HG03135 (cell line): ENCODE measurements around the gene ADPRS.

Source experiments
- ATAC-seq: cut with Tn5 transposase; IDR thresholded peaks from one replicate; pipeline ENCODE4 v1.9.1; 2021; ENCODE audit warnings: mild to moderate bottlenecking, moderate library complexity; ENCODE audit not compliant: unreplicated experiment

ADPRS gene

DNA sequence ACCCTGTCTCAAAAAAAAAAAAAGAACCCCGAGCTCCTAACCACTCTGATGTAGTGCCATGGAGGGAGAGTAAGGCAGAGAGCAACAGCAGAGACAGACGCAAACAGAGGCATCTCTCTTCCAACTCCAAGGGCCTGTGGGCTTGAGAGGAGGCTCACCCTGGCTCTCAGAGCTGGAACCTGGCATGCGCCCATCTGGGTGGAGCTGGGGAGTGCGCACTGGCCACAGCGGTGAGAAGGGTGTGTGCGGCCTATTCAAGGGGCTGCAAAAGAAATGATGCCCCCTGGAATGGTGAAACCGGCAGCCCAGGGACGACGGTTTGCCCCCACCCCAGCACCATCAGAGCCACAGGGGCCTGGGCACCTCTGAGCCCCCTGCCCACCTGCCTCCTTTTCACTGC is 18.7 kb downstream of the ADPRS start:
- no peak for ATAC-seq

DNA sequence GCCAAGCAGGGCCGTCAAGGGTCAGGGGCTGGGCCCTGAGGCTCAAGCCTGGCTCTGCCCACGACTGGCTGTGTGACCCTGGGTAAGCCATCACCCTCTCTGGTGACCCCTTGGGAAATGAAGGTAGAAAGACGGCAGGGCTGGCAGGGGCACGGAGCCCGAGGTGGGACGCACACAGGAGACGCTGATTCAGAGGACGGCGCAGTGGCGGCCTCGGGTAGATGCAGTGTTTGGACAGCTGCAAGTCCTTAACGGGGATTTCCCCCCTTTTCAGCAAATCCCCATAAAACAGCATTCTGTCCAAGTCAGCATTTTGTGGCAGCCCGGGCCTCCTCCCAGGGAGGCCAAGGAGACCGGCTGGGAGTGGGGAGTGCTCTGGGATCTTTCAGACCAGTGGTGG is 19.6 kb downstream of the ADPRS start:
- no peak for ATAC-seq

DNA sequence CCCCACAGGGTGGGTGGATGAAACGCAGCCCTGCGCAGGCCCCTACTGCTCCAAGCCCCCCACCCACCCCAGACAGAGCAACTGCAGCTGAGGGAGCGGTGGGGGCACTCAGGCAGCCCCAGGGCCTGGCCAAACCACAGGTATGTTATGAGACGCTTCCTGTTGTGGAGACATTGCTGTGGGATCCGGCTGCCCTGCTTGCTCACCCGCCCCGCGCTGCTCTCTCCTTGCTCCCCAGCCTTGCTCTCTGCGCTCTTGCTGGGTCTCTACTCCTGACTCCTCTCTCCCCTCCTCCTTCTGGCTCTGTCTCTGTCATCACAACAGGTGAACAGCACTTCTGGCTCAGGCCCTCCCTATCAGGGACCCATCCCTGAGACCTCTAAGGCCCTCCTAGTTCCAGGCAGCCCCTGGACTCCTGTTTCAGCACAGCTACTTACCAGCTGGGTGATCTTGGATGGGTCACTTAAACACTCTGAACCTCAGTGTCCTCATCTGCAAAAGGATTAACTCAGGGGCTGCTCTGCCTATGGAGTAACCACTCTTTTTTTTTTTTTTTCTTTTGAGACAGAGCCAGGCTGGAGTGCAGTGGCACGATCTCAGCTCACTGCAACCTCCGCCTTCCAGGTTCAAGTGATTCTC is 20.5 kb downstream of the ADPRS start:
- no peak for ATAC-seq

DNA sequence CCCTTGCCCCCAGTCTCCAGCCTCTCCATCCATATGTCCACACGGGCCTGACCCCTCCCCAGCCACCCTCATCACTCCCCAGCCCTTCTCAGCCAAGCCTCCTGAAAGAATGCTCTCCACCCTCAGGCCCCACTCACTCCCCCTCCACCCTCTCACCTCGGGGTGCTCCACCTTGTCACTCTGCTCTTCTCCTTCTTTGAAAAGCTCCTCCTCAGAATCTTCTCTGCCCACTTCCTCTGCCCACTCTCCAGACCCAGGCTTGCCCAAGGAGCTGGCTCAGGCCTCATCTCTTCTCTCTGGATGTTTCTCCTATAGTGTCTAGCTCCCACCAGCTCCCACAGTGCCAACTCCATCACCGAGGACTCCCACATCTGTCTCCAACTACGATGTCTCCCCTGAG is 22.5 kb downstream of the ADPRS start:
- ATAC-seq = no peak

DNA sequence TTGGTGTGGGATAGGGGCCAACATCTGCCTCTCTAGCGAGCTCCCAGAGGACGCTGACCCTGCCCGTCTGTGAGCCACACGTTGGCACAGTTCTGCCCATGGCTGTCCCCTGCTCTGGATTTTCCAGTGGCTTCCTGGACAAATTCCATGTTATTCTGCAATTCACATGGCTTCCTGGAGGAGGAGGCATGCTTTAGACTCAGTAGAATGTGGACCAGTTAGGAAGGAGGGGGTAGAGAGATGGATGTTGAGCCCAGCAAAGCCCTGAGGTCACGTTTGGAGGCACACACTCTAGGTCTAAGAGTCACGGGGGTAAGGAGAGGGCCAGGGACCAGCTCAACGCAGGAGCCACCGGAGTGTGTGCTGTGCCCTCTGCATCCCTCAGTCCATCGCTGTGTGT is 24.1 kb downstream of the ADPRS start:
- ATAC-seq = no peak

DNA sequence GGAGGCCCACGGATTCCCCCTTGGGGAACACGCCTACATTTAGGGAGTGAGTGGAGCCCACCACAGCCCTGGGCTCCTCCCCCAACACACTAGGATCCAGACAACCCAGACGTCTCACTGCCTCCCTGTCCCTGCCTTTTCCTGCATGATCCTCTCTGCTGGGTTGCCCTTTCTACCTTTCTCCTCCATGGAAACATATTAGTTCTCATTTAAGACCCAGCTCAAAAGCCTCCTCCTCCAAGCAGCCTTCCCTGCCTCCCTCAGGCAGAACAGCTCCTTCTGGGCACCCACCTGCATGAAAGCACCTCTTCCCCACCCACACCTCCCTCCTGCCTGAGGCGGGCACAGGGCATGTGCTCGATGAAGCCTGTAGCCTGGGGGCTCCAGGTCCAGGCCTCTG is 25.7 kb downstream of the ADPRS start:
- no peak for ATAC-seq

DNA sequence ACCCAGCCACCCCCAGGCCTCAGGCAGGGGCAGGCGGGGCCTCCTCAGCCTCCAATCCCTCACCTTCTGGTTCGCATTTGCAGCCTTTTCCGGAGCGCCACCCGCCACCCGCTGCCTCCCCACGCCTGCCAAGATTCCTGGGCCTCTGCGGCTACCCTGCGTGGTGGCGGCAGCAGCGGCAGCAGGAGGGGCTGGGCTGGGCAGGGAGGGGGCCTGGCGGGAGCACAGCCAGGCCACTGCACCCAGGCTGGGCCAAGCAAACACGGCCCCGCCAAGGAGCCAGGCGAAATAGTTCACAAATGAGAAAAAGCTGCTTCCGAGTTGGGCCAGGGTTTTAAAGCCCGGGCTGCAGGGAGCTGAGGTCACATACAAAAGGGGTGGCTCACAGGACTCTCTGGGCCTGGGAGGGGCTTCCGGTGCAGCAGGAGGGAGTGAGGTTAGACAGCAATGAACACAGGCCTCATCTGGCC is 26.5 kb downstream of the ADPRS start:
- ATAC-seq = no peak

DNA sequence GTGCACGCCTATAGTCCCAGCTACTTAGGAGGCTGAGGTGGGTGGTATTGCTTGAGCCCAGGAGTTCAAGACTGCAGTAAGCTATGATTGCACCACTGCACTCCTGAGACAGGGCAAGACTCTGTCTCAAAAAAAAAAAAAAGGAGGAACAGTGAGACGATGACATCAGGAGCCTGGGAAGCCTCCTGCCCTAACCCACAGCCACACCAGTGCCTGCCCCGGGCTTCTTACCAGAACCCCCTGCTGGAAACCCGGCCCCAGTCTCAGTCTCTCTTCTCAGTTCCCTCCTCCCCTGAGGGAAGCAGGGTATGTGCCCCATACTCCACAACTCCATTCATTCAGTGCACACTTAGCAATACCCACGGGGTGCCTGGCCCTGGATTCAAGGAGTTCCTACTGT is 27.2 kb downstream of the ADPRS start:
- ATAC-seq = no peak

DNA sequence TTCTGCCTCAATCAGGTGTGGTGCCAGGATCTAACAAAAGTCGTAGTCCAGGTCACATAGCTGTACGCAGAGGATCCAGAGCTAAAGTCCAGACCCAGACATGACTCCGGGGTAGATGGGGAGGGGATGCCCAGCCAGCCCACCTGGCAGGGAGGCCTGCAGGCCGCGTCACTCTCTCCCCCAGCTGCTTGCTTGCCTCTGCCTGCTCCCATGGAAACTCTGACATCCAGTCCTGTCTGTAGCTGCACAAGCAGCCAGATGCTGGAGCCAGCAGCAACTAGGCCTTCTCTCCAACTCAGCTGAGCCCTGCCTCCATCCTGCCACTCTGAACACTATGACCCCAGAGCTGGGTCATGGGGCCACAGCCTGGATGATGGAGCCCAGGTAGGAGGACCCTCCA is 28.2 kb downstream of the ADPRS start:
- ATAC-seq = no peak

DNA sequence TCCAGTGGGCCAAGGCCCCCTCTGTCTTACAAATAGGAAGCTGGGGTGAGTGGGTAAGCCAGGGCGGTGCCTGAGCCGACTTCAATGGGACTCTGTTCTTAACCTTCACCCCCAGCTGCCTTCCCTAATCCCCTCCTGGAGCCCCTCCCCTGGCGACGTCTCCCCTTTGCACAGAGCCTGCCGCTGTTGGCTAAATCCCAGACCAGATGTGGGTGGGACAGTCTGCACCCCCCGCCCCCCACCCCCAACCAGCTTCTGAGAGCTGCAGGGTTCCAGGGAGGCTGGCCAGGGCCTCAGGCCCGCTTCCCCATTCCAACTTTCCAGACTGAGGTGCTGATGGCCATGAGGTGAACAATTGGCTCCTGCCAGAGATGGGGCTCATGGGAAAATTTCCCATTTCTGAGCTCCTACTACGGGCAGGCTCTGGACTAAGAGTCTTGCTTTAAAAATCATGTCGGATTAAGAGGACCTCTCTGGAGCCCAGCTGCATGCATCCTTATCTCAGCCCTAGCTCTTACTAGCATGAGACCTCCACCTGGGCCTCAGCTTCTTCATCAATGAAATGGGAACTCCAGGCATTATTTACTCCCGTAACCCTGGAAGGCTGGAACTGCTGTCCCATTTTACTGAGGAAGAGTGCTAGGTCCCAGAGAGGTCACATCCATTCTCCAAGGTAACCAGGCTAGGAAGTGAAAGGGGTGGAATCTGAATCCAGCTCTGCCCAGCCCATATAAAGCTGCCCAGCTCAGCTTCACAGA is 29.9 kb downstream of the ADPRS start:
- ATAC-seq = no peak

DNA sequence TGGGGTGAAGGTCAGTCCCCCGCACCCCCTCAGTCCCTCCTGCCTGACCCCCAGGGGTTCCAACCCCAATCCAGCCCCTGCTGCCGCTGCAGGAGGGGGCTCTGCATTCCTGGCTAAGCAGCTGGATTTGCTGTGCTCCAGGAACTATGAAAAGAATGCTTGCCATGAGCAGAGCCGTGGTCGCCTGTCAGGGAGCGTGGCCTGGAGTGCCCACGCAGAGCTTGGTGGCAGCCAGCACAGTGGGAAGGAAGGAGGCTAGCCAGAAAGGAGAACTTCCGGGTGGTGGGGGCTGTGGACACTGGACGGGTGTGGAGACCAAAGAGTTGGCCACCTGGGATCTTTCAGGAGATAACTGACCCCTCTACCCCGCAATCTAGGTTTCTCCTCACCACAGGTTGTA is 30.8 kb downstream of the ADPRS start:
- no peak for ATAC-seq

DNA sequence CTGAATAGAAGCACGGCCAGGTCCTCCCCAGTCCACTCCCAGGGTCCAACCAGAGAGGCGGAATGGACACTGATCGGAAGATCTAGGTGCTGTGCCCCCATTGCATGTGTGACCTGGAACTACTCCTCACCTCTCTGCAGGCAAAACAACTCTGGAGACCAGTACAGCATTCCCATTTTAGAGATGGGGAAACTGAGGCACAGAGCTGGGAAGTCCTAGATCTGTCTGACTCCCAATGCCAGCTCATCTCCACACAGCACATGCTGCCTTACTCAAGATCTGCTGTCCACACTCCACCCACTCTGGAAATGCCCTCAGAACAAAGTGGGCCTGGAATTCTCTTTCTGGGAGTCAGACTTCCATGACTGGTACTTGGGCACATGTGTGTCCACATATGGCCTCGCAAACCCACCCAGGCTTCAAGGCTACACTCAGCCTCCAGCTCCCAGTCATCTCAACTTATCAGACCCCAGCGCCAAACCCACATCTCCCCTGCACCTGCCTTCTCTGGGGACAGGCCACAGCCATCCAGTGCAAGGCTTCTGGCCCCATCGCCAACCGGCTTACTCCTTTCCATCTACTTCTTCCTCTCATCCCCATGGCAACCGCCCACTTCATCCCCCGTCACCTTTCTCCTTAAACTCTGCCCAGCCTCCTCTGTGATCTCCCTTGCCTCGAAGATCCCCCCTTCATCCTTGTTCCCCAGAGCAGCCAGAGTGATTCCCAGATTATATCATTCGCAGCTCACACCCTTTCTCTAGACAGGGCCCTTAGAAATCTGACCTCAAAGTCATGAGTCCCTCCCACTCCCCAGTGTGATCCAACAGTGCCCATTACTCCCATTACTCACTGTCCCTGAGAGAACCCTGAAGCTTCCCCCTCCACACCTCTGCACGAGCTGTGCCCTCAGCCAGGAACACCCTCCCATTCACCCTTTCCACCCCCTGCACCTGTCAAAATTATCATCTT is 33.7 kb downstream of the ADPRS start:
- no peak for ATAC-seq

DNA sequence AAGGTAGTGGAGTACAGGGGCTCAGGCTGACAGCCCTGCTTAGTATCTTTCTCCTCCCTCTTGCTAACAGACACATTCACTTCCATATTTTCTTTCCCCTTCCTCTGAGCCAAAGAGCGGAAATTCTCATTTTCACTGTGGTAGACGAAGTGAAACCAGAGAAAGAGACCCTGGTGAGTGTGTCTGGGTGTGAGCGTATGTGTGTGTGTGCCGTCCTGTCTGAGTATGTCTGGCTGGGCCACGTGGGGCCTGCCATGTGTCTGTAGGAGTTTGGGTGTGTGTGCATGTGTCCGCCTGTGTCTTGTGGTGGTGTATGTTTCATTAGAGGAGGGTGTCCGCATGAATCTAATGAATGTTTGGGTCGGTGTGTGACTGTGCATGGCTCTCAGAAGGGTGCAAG is 34.7 kb downstream of the ADPRS start:
- ATAC-seq = no peak

DNA sequence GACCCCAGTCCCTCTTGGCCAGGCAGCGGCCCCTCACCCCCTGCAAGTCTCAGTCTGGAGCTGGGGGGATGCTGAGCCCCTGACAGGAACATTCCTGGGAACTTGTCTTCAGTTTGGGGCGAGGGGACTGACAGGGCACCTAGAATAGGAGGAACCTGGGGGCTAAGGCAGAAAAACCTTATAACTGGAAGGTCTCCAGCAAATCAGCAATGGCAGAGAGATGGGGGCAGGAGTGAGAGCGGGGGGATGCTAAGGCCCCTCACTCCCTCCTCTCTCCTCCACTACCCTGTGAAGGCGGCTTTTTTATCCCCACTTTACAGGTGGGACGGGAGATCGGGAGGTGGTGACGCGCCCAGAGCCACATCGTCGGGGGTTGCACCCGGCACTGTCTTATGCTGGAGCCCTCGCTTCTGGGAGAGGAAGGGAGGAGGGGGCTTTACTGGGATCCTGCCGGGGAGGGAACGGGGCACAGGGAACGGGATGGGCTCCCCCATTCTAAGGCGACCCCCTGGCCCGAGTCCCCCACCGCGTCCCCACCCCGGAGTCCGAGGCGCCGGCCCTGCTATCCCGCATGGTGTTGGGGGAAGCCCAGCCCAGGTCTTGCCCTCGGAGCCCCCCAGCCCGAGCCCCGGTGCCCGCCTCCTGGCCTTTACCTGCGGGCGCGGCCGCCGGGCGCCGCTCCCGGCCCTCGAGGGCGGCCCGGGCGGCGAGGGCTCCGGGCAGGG is 35.9 kb downstream of the ADPRS start:
- no peak for ATAC-seq

DNA sequence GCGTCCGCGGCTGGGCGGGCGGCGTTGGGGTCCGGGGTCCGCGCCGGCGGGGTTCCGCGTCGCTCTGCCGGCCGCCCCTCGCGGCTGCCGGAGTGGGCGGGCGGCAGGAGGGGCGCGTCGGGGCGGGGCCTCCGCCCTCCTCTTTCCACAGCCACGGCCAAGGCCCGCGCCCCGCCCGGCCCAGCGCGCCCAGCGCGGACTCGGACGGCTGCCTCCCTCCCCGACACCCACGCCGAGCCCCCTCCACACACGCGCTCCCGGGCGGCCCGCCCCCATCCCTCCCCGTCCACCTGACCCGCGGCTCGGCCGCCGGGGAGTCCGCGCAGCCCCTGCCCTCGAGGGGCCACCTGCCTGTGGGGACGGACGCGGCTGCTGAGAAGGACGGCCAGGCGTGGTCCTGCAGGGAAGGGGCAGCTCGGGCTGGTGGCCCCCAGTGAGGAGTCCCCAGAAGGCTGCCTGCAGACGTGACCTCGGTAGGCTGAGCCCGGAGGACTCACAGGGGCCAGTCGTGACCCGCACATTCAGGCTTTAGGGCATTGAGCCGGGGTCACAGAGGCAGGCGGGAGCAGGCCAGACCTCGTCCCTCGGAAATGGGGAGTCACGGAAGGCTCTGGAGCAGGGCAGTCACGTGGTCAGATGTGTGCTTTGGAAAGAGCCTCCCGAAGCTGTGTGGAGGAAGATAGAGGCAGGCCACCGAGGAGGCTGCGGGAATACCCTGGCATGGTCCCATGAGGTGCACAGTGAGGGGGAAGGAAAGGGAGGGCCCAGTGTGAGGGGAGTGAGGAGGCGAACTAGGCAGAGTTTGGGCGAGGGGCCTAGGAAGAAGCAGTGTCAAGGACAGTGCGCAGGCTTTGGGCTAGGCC is 36.7 kb downstream of the ADPRS start, which contains the start of gene COL8A2:
TSS of gene COL8A2 (minus strand) at position 94 of the 863 bp plus-strand sequence. CDS start 24,980 bp downstream, outside the sequence.
- ATAC-seq = no peak

DNA sequence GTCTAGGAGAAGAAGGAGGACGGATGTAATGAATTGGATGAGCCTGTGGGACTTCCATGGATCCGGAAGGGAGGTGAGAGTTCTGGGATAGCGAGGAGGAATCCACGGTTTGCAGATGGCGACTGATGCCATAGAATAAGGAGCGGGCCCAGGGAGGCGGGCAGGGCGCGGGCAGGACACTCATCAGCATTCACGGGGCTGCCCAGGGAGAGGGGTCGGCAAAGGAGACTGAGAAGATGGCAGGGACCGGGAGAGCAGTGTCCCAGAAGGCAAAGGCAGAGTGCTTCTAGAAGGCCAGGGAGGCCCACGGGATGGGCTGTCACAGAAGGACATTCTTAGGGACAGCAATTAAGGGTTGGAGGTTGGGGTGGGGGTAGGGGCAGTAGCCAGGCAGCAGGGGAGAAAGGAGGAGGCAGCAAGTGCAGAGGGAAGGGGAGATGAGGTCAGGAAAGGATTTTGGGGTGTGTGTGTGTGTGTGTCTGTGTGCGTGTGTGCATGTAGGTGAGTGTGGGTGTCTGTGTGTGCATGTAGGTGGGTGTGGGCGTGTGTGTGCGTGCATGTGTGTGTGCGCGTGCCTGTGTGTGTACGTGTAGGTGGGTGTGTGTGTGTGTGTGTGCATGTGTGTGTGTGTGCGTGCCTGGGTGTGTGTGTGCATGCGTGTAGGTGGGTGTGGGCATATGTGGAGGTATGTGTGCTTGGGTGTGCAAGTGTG is 37.5 kb downstream of the ADPRS start:
- no peak for ATAC-seq

DNA sequence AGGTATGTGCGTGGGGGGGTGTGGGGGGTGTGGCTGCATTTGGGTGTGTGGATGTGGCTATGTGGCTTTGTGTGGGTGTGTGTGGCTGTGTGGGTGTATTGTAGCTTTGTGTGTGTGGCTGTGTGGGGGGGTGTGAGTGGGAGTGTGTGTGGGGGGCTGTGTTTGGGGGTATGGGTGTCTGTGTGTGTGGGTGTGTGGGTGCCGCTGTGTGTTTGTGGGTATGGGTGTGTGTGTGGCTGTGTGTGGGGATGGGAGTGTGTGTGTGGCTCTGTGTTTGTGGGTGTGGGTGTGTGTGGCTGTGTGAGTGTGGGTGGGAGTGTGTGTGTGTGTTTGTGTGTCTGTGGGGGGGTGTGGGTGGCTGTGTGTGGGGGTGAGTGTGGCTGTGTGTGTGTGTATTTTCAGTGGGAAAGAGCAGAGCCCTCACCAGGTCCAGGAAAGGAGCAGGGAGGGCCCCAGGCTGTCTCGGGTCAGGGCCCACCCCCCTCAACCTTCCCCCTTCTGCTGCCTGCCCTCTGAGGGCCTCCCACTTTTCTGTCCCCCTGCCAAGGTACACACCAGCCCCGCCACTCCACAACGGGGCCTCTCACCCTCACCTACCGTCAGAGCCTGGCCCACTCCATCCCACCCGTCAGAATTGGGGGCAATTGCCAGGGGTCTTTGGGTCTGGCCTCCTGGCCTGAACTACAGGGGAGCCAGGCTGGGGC is 38.3 kb downstream of the ADPRS start:
- ATAC-seq = no peak

DNA sequence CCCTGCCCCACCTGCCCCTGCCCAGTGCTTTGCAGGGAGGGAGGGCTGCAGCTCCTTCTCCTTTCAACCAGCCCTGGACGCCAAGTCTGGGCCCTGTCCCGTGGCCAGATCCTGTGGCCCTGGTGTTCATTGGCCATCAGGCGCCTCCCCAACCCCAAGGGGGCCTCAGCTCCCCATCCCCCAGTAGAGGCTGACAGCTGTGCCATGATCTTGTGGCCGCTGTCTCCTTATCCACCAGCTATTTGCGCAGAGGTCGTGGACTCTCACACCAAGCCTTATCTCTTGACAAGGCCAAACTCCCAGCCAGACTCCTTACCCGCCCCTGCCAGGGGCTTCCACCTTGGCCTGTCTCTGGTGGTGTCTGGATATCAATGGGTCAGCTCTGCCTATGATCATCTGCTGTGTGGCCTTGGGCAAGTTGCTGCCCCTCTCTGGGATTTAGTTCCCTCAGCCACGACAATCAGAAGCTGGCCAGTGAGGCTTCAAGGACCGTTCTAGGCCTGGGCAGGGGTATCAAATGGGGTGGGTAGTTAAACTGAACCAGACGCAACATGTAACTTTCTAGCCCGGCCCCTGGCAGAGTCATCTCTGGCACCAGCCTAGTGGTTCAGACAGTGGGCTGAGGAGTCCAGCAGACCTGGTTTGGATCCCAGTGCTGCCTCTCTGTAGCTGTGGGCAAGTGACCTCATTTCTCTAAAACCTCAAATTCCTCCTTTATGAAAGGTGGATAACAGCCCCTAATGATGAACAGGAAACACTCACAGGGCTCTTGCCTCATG is 39.6 kb downstream of the ADPRS start:
- no peak for ATAC-seq
